Measurements from ENCODE around the gene KDM4F. TPM values are rescaled to one million over a fixed set of nuclear protein-coding genes. Genes with fewer than 3 reads are reported as not detected.

Gene KDM4F
- polyA plus RNA-seq, 3 donors = not detected

- WGBS, 3 donors = 43 to 48% (median 46%) methylated on average over 2 of the region's 2 CpGs
- no peak overlapping the region for H3K27ac ChIP-seq (ENCODE audit: low read depth, low read length)
These were observed 6.2 kb downstream of the KDM4F start for GRCh38 chr11:95055283-95055897.

GRCh38 chr11:95057959-95058358, 8.7 kb downstream of the KDM4F start:
- 95 to 96% (median 95%) methylated on average over 8 of the region's 8 CpGs for WGBS, 3 donors
- H3K27ac ChIP-seq (ENCODE audit: low read depth, low read length) = no peak overlapping the region

GRCh38 chr11:95058621-95059020, 9.4 kb downstream of the KDM4F start:
- no peak overlapping the region for H3K27ac ChIP-seq (ENCODE audit: low read depth, low read length)
- WGBS, 3 donors = 78 to 90% (median 86%) methylated on average over 1 of the region's 1 CpG

GRCh38 chr11:95059046-95059445, 9.8 kb downstream of the KDM4F start:
- WGBS, 3 donors = 86 to 88% (median 86%) methylated on average over 6 of the region's 6 CpGs
- H3K27ac ChIP-seq (ENCODE audit: low read depth, low read length) = no peak overlapping the region

- WGBS, 3 donors = 94 to 100% (median 99%) methylated on average over 1 of the region's 1 CpG
- H3K27ac ChIP-seq (ENCODE audit: low read depth, low read length) = no peak overlapping the region
These were observed 16.1 kb downstream of the KDM4F start for GRCh38 chr11:95065336-95065735.

GRCh38 chr11:95066716-95067038, 17.5 kb downstream of the KDM4F start, which contains the start of gene SRSF8:
Gene SRSF8, plus strand, starts transcription at chr11:95066919. Its CDS starts 308 bp downstream, at chr11:95067227.
- 0 to 1% (median 1%) methylated on average over 4 of the region's 4 CpGs for WGBS, 3 donors
- H3K27ac ChIP-seq (ENCODE audit: low read depth, low read length) = peak within 1 kb of the TSS; percentile 60

GRCh38 chr11:95067039-95067840, 18.0 kb downstream of the KDM4F start:
- 0 to 1% (median 0%) methylated on average over 83 to 98 of the region's 98 CpGs for WGBS, 3 donors
- peak overlapping the region; percentile 60 for H3K27ac ChIP-seq (ENCODE audit: low read depth, low read length)

GRCh38 chr11:95067841-95068219, 18.6 kb downstream of the KDM4F start:
- H3K27ac ChIP-seq (ENCODE audit: low read depth, low read length) = peak overlapping the region; percentile 60
- 0 to 1% (median 0%) methylated on average over 16 of the region's 16 CpGs for WGBS, 3 donors

GRCh38 chr11:95068549-95068948, 19.3 kb downstream of the KDM4F start:
- WGBS, 3 donors = 0 to 3% (median 2%) methylated on average over 5 of the region's 5 CpGs
- H3K27ac ChIP-seq (ENCODE audit: low read depth, low read length) = no peak overlapping the region

GRCh38 chr11:95070471-95070870, 21.2 kb downstream of the KDM4F start:
- 80 to 96% (median 91%) methylated on average over 1 of the region's 1 CpG for WGBS, 3 donors
- no peak overlapping the region for H3K27ac ChIP-seq (ENCODE audit: low read depth, low read length)

- no peak overlapping the region for H3K27ac ChIP-seq (ENCODE audit: low read depth, low read length)
These were observed 23.7 kb downstream of the KDM4F start for GRCh38 chr11:95072948-95073347.

- WGBS, 3 donors = 23 to 38% (median 33%) methylated on average over 8 of the region's 8 CpGs
These were observed 25.8 kb downstream of the KDM4F start for GRCh38 chr11:95074792-95075563.

GRCh38 chr11:95076416-95076815, 27.2 kb downstream of the KDM4F start:
- WGBS, 3 donors = 0 to 10% (median 7%) methylated on average over 1 of the region's 1 CpG
- H3K27ac ChIP-seq (ENCODE audit: low read depth, low read length) = no peak overlapping the region

More at GRCh38 chr11:95074792-95075563, 25.8 kb downstream of the KDM4F start:
- H3K27ac ChIP-seq (ENCODE audit: low read depth, low read length) = no peak overlapping the region

- no peak overlapping the region for H3K27ac ChIP-seq (ENCODE audit: low read depth, low read length)
These were observed 27.8 kb downstream of the KDM4F start for GRCh38 chr11:95076981-95077380.

GRCh38 chr11:95078526-95078925, 29.3 kb downstream of the KDM4F start:
- 76 to 82% (median 81%) methylated on average over 1 of the region's 1 CpG for WGBS, 3 donors
- no peak overlapping the region for H3K27ac ChIP-seq (ENCODE audit: low read depth, low read length)

GRCh38 chr11:95081010-95081409, 31.8 kb downstream of the KDM4F start:
- 62 to 79% (median 71%) methylated on average over 5 of the region's 5 CpGs for WGBS, 3 donors
- no peak overlapping the region for H3K27ac ChIP-seq (ENCODE audit: low read depth, low read length)

GRCh38 chr11:95081412-95081811, 32.2 kb downstream of the KDM4F start:
- WGBS, 3 donors = 56 to 60% (median 59%) methylated on average over 4 of the region's 4 CpGs
- H3K27ac ChIP-seq (ENCODE audit: low read depth, low read length) = no peak overlapping the region

- 90 to 94% (median 93%) methylated on average over 2 of the region's 2 CpGs for WGBS, 3 donors
- no peak overlapping the region for H3K27ac ChIP-seq (ENCODE audit: low read depth, low read length)
These were observed 33.4 kb downstream of the KDM4F start for GRCh38 chr11:95082576-95083001.

GRCh38 chr11:95084509-95084908, 35.3 kb downstream of the KDM4F start:
- no peak overlapping the region for H3K27ac ChIP-seq (ENCODE audit: low read depth, low read length)
